Measurements from ENCODE around the gene HPGD.

HPGD gene

GRCh38 chr4:174467107-174467506, 55.2 kb downstream of the HPGD start:
- no peak for DNase-seq

- DNase-seq, result peak in 2 of 4 experiments; percentile 24 to 29
Measured at GRCh38 chr4:174464949-174465348, 57.3 kb downstream of the HPGD start.

- DNase-seq, result no peak
Measured at GRCh38 chr4:174461466-174462106, 60.7 kb downstream of the HPGD start.

GRCh38 chr4:174460684-174461083, 61.6 kb downstream of the HPGD start:
- no peak for DNase-seq

- no peak for DNase-seq
Measured at GRCh38 chr4:174457468-174457867, 64.8 kb downstream of the HPGD start.

- no peak for DNase-seq
Measured at GRCh38 chr4:174454815-174455473, 67.3 kb downstream of the HPGD start.

- DNase-seq, result no peak
Measured at GRCh38 chr4:174451718-174452296, 70.5 kb downstream of the HPGD start.

GRCh38 chr4:174450786-174451125, 71.5 kb downstream of the HPGD start:
- no peak for DNase-seq

- DNase-seq, result no peak
Measured at GRCh38 chr4:174449944-174450785, 72.1 kb downstream of the HPGD start.

GRCh38 chr4:174449152-174449551, 73.1 kb downstream of the HPGD start:
- no peak for DNase-seq

GRCh38 chr4:174444390-174444789, 77.9 kb downstream of the HPGD start:
- peak in 3 of 4 experiments; percentile 13 to 20 (median 14) for DNase-seq

Measured in suppressor macrophage (primary cell).